Omental fat pad (tissue), 4 donors: ENCODE data around the gene AFG1L. TPM values are rescaled to one million over a fixed set of nuclear protein-coding genes. Genes with fewer than 3 reads are reported as not detected.

ENCODE experiments used
- ATAC-seq: fragments of 150-250 bp; one replicate; pipeline ENCODE4 v1.9.1; 2016; ENCODE audit warnings: mild to moderate bottlenecking, moderate library complexity; ENCODE audit not compliant: low FRiP score
- DNase-seq: peaks from one replicate; pipeline ENCODE4 v3.0.0-alpha.2; 2019; ENCODE audit warnings: low spot score
- CTCF ChIP-seq, 3 donors: fragments of 450-650 bp; IDR thresholded peaks; one replicate each; pipeline ENCODE4 v1.5.1; 2016 to 2017; ENCODE audit warnings: antibody characterized with exemption in 3 of 3, mild to moderate bottlenecking in 3 of 3, moderate library complexity in 2 of 3
- total RNA-seq, 4 donors: library from RNA; depleted of rRNA; stranded (reverse); fragments of >200 nt; gene quantifications; one replicate each; pipeline ENCODE4 v1.1.0, GENCODE V29; 2016

Gene AFG1L
- total RNA-seq, 4 donors from 2014 or later = 1.8 to 4.3 (median 2.6) TPM

DNA sequence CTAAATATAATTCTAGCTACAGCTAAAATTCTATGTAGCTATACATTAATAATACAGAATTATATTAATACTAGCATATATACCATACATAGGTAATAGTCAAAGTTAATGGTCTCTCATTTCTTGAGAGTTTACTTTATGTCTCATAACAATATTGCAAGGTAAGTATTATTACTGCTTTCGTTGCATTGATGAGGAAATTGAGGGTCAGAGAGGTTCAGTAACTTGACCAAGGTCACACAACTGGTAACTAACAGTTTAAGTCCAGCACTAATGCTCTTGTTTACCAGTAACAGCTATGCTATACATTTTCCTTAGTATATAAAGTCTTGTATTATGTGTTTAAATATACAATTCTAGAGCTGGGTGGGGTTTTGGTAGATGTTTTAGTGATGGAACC lies 67.6 kb downstream of the AFG1L start:
- no peak for TF ChIP-seq CTCF (IDR thresholded peaks at IDR 0.05)
- ATAC-seq = no peak
- no peak for DNase-seq

DNA sequence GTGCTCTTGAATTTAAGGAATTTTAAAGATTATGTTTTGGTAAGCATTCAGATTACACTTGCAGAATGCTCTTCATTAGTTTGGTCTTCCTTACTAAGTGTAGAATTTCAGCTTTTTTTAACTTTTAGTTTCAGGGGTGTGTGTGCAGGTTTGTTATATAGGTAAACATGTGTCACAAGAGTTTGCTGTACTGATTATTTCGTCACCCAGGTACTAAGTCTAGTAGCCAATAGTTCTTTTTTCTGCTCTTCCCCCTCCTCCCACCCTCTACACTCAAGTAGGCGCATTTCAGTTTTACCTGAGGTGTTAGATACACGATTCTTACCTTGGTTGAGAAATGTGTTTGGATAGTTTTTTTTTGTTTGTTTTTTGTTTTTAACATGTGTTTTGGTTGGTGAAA lies 68.3 kb downstream of the AFG1L start:
- TF ChIP-seq CTCF (IDR thresholded peaks at IDR 0.05) = no peak
- no peak for DNase-seq
- no peak for ATAC-seq

GRCh38 chr6:108363889-108364313 lies 69.0 kb downstream of the AFG1L start:
- TF ChIP-seq CTCF (IDR thresholded peaks at IDR 0.05) = no peak
- no peak for DNase-seq
- ATAC-seq = no peak

DNA sequence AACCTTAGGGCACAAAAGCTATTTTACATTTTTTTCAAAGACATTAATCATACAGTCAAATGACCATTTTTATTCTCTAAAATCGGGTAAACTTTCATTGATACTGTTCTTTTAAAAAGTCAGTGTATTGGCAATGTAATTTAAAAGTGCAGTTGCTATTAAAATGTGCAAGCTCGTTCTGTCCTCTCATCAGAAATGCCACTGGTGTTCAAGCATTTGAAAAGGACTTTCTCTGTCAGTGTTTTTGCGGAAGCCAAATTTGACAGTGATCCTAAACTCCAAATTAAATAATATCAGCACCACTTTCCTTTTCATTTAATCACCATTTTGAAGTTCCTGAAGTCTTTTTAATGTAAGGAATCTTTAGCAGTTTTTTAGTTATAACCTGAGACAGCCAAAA lies 69.6 kb downstream of the AFG1L start:
- DNase-seq (no peak), ATAC-seq (no peak)
- no peak for TF ChIP-seq CTCF (IDR thresholded peaks at IDR 0.05)

- no peak for DNase-seq
- TF ChIP-seq CTCF (IDR thresholded peaks at IDR 0.05) = no peak
- no peak for ATAC-seq
Measured at GRCh38 chr6:108365478-108365877, 70.6 kb downstream of the AFG1L start.

GRCh38 chr6:108366236-108366635 lies 71.4 kb downstream of the AFG1L start:
- no peak for TF ChIP-seq CTCF (IDR thresholded peaks at IDR 0.05)
- ATAC-seq = no peak
- DNase-seq = no peak

GRCh38 chr6:108368431-108369030 lies 73.7 kb downstream of the AFG1L start:
- TF ChIP-seq CTCF (IDR thresholded peaks at IDR 0.05) = no peak
- no peak for DNase-seq
- ATAC-seq = no peak
